ENCODE measurements around the gene SF1.
A peak's percentile ranks its signal among the peaks of the same experiment; 100 is the strongest.

The SF1 gene

GRCh38 chr11:64726867-64727530 lies 51.3 kb downstream of the SF1 start:
- DNase-seq, result no peak

- DNase-seq, result no peak
Measured at GRCh38 chr11:64726211-64726641, 52.1 kb downstream of the SF1 start.

GRCh38 chr11:64724863-64725532 lies 53.3 kb downstream of the SF1 start:
- no peak for DNase-seq

- DNase-seq, result no peak
Measured at GRCh38 chr11:64723907-64724862, 54.2 kb downstream of the SF1 start.

- peak in 55 of 56 donors; percentile 50 to 98 (median 87) for DNase-seq
Measured at GRCh38 chr11:64723117-64723906, 55.0 kb downstream of the SF1 start, which contains the start of gene NRXN2. Gene NRXN2, minus strand, starts transcription at chr11:64723197. Its CDS starts 9,498 bp downstream, at chr11:64713699.

- DNase-seq, result no peak
Measured at GRCh38 chr11:64722141-64723065, 55.9 kb downstream of the SF1 start.

GRCh38 chr11:64721359-64721699 lies 57.0 kb downstream of the SF1 start:
- DNase-seq, result no peak

GRCh38 chr11:64720640-64721358 lies 57.5 kb downstream of the SF1 start:
- no peak for DNase-seq

GRCh38 chr11:64720167-64720566 lies 58.2 kb downstream of the SF1 start:
- no peak for DNase-seq

- no peak for DNase-seq
Measured at GRCh38 chr11:64719406-64719805, 58.9 kb downstream of the SF1 start.

- no peak for DNase-seq
Measured at GRCh38 chr11:64718780-64719124, 59.6 kb downstream of the SF1 start.

- DNase-seq, result peak in 1 of 56 donors; percentile 21
Measured at GRCh38 chr11:64718084-64718779, 60.1 kb downstream of the SF1 start.

GRCh38 chr11:64717268-64717578 lies 61.1 kb downstream of the SF1 start:
- DNase-seq, result no peak

- no peak for DNase-seq
Measured at GRCh38 chr11:64716473-64717267, 61.7 kb downstream of the SF1 start.

- DNase-seq, result no peak
Measured at GRCh38 chr11:64715756-64716472, 62.4 kb downstream of the SF1 start.

- DNase-seq, result no peak
Measured at GRCh38 chr11:64715110-64715509, 63.2 kb downstream of the SF1 start.

- no peak for DNase-seq
Measured at GRCh38 chr11:64714666-64715065, 63.7 kb downstream of the SF1 start.
